ENCODE data around the gene ODAD2. TPM values are rescaled to one million over a fixed set of nuclear protein-coding genes. Genes with fewer than 3 reads are reported as not detected.
"Not testable (repeated sequence)": the region's sequence is repeated elsewhere in the genome, so short reads cannot be mapped to it uniquely, and the experiment has no call there.

The ODAD2 gene
- total RNA-seq, 1 donor from 2014 or later, result 0.26 TPM

DNA sequence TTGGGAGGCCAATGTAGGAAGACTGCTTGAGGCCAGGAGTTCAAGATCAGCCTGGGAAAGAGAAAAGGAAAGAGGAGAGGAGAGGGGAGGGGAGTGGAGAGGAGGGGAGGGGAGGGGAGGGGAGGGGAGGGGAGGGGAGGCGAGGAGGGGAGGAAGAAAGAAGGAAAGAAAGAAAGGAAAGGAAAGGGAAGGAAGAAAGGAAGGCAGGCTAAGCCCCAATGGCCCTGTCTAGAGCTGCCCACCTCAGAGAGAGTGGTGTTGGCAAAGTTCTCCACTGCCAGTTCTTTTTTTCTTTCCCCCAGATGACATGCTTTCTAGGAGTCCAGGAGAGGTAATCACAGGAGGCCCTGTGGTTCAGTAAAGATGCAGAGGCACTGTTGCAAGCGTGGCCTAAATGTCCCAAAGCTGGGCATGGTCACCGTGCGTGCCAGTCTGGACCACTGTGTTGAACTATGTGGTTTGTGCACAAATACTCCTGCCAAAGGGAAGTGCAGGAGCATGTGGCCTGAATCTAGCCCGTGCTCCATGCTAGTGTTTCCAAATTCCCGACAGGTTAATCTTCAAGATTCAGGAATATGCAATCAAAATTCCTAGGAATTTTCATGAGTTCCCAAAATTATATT, 39.7 kb downstream of the ODAD2 start:
- no peak for DNase-seq (ENCODE audit: low read depth in 2 of 2)

DNA sequence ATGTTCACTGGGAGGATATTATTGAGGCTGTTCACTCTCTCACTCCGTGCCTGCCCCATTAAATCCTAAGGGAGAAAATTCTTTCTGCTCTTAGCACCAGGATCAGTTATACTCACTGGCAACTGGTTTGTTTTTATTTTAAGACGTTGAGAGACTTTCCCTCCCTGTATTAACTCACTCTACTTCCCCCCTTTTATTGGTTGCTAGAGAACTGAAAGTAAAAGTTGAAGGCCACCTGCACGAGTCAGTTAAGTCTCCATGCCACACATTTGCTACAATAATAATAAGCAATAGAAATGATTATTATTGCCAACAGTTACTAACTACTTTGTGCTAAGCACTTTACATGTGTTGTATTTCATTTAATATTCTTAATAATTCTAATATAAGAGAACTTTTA, 40.5 kb downstream of the ODAD2 start:
- DNase-seq (ENCODE audit: low read depth in 2 of 2), result not testable (repeated sequence)

DNA sequence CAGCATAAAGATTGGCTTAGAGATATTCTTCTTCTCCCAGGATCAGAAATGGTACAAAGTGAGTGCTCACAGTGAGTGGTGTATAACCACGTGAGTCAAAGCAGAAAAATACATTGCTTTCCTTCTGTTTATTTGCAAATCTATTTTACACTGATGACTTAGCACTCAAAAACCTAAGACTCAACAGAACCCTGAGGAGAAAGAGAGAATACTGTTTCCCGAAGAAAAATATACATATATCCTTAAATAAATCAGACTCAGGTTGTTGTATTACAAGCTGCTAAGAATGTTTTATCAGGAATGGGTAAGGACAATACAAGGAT, 48.7 kb downstream of the ODAD2 start:
- no peak for DNase-seq (ENCODE audit: low read depth in 2 of 2)

DNA sequence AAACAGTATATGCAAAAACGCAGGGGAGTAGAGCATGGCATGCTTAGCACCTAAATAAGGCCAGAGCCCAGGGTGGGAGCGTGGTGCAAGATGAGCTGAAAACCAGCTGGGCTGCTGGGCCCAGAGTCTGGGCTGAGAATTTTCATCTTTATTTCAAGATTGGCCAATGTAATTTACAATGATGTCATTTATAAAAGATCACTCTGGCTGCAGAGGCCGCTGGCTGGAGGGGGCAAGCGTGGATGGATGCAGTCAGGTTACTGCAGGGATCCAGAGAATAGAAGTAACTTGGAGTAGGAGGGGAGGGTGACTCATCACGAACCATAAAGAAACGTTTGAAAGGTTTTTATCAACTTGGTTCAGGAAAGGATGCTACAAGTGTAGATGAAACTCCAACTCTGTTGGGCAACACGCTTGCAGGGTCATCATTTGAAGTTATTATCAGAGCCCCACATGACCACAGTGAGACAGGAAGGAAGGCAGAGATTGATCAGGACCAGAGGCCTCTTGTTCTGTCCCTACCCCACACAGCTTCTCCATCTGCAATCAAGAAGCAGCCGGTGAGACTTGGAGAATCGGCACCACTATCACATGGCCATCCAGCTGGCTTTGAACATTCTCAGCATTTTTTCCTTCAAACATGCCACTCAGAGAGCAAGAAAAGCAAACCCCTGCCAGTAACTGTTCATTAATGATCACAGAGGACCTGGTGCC, 49.2 kb downstream of the ODAD2 start:
- no peak for DNase-seq (ENCODE audit: low read depth in 2 of 2)

DNA sequence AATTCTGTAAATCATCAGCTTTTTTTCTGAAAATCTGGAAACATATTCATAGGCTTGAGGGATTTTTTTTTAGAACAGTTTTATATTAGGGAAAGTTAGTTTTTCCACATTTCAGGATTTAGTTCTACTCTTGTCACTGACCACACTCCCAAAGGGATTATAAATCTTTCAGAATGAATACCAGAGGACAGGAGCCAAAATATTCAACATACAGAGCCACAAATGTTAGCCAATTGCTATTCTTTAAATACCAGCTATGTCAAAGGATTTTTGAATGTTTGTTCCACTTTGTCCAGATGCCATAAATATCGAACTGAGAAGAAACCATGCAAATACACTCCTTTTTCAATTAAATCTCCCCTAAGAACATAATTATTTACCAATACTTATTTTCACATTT, 50.7 kb downstream of the ODAD2 start:
- DNase-seq (ENCODE audit: low read depth in 2 of 2), result no peak

DNA sequence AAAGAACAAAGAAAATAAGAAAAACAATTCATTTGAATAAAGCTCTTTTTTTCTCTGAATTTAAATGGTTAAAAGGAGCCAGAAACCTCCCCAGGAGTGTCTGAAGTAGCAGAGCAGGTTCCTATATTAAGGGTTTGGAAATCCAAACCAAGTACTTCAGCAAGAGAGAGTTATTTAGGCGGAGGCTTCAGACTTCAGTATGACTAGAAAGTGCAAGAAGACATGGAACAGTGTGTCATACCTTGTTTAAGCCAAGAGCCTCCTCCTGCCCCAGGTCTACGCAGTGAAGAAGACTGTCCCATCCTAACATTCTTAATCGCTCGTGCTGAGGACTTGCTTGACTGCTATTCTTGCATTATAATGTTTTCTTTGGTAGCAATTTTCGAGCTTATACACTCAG, 51.3 kb downstream of the ODAD2 start:
- DNase-seq (ENCODE audit: low read depth in 2 of 2), result no peak

DNA sequence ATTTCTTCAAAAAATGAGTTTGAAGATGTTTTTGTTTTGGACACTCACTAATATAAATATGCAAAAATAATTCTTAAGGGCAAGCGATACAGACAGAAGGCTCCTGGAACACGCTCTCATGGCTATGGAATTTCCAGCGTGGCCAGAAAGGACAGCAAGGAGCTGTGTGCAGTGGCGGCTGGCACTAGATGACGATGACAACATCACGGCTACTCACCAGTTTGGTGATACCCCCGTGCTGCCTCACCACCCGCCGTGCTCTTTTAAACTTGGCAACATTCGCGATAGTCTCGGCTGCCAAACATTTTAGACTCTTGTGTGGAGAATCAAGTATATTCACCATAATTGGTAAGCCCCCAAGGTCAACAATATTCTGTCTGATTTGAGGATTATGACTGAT, 54.9 kb downstream of the ODAD2 start:
- no peak for DNase-seq (ENCODE audit: low read depth in 2 of 2)

DNA sequence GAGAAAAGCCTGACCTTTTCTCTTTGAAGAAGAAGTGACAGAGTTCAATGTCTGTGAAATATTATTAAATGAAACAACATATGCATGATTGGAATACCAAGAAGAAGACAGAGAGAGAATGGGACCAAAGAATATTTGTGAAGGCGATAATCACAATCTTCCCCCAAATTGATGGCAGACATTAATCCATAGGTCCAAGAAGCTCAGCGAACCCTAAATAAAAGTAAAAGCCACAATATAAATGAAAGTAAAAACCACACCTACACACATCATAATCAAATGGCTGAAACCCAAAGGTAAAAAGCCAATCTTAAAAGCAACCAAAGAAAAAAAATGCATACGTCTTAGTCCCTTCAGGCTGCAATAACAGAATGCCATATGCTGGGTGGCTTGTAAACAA, 84.0 kb downstream of the ODAD2 start:
- no peak for DNase-seq (ENCODE audit: low read depth in 2 of 2)

DNA sequence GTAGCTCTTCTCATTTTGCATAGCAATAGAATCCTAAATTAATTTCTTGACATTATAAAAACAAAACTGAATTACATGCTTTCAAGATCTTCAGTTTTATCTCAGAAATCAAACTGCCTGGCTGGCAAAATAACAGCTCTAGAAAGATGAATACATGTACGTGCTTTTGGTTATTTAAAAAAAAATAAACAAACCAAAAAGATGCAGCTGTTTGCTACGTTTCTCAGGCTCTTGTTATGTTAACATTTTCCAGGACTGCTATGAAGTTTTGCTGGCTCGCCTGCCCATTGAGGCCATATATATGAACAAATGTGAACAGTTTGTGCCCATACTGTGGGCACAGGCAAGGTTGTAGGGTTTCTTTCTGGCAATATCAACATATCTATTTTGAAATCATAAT, 86.6 kb downstream of the ODAD2 start:
- no peak for DNase-seq (ENCODE audit: low read depth in 2 of 2)

DNA sequence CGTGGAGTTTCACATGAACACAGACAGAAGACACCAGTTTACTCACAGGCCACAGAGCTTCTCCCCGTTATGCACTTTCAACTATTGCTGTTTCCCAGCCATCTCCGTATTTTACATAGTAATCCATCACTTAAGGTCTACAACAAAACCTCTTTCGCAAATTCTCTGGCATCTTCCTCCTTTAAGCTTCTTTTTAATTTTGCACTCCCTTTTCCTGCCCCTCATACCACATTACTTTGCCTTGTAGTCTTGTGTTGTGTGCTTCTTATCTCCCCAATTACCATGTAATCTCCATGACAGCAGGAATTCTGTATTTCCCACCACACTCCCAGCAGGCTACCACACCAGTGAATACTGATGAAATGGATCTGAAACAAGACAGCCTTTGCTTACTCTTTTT, 87.3 kb downstream of the ODAD2 start:
- DNase-seq (ENCODE audit: low read depth in 2 of 2), result no peak

DNA sequence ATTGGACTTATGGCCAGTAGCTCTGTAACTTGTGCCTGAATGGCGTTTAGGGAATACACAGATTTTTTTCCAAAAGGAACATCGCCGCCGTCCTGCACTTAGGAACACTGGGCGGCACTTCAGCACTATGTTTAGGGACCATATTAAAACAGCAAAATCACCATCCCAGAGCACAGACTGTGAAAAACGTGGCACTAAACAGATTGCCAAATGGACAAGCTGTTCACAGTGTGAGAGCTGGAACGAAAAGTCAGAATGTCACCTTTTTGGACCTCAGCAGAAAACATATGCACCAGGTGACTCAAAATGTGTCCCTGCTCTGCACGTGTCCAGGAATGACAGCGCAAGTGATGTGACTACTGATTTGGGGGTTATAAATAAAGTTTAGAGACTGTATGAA, 87.9 kb downstream of the ODAD2 start:
- DNase-seq (ENCODE audit: low read depth in 2 of 2), result no peak

DNA sequence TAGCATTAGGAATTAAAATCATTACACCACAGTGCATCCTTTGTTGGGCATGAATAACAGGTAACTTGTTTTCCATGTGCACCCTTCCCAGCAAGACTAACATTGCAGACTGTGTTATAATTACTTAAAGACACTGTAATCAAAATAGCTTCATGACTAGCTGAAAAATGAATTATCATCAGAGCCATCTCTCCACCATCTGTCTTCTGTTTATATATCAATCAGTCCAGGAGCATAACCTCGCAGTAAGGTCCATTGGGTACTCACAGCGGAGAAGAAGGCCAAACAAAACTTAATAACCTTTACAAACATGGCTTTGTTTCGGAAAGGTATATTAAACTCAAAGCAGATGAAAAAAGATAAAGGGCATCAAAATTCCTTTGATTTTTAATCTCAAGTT, 90.6 kb downstream of the ODAD2 start:
- no peak for DNase-seq (ENCODE audit: low read depth in 2 of 2)

DNA sequence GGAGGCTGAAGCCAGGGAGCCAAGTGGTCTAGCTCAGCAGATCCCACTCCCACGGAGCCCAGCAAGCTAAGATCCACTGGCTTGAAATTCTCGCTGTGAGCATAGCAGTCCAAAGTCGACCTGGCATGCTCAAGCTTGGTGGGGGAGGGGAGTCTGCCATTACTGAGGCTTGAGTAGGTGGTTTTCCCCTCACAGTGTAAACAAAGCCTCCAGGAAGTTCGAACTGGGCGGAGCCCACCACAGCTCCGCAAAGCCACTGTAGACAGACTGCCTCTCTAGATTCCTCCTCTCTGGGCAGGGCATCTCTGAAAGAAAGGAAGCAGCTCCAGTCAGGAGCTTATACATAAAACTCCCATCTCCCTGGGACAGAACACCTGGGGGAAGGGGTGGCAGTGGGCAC, 99.4 kb downstream of the ODAD2 start:
- not testable (repeated sequence) for DNase-seq (ENCODE audit: low read depth in 2 of 2)

DNA sequence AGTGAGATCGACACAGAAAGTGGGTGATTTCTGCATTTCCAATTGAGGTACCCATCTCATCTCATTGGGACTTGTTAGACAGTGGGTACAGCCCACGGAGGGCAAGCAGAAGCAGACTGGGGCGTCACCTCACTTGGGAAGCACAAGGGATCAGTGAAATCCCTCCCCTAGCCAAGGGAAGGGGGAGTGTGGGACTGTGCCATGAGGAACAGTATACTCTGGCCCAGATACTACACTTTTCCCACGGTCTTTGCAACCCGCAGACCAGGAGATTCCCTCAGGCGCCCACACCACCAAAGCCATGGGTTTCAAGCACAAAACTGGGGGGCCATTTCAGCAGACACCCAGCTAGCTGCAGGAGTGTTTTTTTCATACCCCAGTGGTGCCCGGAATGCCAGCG, 99.8 kb downstream of the ODAD2 start:
- no peak for DNase-seq (ENCODE audit: low read depth in 2 of 2)

DNA sequence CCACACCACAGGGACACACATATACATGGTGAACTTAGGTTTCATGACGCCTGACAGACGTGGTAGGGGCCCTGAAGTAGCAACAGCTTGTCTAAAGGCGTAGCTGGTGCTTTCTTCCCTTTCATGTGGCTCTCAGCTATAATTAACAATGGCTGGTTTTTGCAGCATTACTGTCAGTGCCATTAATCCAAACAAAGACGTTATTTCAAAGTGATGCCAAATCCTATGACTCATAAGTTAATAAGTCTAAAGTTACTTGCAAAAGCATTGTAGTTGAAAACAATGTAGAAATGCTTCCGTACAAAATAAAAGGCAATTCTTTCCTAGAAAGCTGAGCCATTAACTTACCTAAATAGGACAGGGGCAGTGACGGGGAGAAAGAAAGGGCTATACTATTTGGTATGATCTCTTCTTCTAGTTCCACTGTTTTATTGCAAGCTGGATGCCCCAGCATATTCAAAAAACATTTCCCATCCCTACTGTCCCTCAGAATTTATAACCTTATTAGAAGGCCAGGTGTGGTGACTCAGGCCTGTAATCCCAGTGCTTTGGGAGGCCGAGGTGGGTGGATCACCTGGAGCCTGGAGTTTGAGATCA, 105.4 kb downstream of the ODAD2 start:
- DNase-seq (ENCODE audit: low read depth in 2 of 2), result peak in 1 of 2 donors; percentile 80

DNA sequence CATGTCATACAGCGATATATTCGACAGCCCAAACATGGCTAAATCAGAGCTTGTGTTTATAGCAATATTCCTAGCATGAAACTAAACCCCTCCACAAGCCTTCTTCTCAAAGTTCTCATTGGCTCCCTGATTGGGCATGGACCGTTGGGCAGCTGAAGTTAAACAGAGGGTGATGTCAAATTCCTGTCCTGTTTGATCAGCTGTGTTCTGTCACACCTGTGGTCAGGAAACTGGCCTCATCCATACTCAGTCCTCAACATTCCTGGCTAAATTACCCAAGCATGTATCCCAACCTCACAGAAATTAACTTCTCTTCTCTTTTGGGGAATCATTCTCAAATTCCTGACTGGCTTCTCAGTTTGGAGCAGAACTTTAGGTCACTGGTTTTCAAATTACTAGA, 107.9 kb downstream of the ODAD2 start:
- no peak for DNase-seq (ENCODE audit: low read depth in 2 of 2)

DNA sequence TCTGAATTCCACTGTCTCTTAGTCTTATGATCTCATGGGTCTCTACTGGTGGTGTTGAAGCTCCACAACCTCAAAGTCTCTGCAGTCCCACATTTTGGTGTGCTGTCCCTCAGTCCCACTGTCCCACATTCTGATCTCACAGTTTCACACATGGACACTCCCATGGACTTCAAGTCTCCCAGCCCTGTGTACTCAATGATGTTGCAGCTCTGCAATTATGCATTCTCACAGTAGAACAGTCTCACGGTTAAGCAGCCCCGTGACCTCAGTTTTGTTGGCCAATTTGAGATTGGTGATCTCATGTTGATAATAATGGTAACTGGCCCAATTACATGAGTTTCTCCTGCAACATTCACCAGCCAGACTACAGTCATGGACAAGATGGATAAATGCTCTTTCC, 109.4 kb downstream of the ODAD2 start:
- no peak for DNase-seq (ENCODE audit: low read depth in 2 of 2)

DNA sequence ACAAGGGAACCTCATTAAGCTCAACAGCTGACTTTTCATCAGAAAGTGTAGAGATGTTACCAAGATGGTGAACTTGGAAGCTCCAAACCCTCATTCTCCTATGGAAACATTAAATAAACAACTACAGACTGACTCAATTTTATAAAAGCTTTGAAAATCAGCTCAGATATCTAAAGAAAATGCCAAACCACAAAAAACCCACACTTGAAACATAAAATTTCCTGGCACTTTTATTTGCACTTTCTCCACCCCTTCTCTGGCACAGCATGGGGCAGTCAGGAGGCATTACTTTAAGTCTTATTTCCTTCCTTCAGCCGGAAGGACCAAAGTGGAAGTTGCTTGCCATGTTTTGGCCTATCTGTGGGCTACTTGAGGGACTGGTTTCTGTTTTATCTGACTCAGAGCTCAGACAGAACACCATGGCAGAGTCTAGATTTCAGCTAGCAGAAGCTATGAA, 114.7 kb downstream of the ODAD2 start:
- no peak for DNase-seq (ENCODE audit: low read depth in 2 of 2)

DNA sequence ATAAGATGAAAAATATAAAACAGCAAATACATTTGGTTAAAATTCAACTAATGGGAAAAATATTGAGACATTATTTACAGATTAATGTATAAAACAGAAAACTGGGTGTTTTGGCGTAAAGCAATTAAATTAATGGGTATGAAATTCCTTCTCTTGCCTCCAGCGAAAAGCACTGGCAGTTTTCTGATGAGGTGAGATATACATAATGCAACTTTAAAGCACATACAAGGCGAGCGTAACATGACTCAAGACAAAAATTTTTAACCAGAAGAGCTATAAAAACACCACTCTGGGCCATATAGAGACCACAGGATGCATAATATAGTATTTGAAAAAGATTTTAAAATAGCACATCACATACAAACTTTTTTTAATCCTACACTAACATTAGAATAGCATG, 120.6 kb downstream of the ODAD2 start:
- no peak for DNase-seq (ENCODE audit: low read depth in 2 of 2)

DNA sequence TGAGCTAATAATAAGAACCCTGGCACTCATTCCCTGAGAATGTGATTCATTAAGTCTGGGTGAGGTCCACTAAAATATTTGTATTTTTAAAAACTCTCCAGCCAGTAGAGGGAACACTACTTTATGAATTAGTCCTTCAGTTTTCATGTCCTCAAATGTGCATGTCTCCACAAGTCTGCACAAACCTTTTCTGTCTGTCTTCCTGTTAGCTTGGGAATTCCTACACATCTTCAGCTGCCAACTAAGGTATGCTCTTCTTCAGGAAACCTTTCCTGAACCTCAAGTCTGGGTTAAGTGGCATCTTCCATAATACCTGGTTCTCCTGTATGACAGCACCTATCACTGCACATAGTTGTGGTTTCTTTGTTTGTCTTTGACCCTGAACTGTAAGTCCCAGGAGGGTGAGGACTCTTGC, 133.7 kb downstream of the ODAD2 start:
- DNase-seq (ENCODE audit: low read depth in 2 of 2), result peak in 1 of 2 donors; percentile 7

DNA sequence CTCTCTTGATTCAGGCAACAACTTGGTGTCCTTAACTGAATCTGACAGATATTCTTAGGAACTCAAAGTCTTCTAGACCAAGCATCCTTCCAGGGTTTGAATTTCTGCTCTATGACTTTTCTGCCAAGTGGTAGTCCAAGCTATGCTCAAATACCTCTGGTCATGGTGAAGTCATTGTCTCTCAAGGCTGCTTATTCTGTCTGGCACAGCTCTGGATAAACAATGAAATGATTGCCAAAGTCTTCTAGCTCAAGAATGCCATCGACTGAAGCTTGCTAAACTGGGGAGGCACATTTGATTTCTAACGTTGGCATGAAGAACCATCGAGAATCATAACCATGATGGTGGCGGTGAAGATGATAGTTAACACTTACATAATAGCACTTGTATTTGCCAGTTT, 137.1 kb downstream of the ODAD2 start:
- DNase-seq (ENCODE audit: low read depth in 2 of 2), result no peak

DNA sequence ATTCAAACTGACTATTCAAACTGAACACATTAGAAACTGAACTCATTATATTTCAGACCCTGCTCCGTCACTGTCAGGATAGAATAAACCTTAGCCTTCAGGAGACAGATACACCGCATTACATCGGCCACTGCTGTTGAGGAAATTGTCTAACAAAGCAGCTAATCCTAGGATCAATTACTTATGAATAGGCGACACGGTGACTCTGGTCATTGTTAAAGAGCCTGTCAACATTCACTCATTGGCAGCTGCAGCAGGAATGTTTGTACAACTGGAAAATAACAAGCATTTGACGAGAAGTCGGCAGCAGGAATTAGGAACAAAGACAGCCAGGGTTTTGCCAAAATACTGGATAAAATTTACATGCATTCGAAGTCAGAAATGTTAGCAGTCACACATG, 141.3 kb downstream of the ODAD2 start:
- no peak for DNase-seq (ENCODE audit: low read depth in 2 of 2)

DNA sequence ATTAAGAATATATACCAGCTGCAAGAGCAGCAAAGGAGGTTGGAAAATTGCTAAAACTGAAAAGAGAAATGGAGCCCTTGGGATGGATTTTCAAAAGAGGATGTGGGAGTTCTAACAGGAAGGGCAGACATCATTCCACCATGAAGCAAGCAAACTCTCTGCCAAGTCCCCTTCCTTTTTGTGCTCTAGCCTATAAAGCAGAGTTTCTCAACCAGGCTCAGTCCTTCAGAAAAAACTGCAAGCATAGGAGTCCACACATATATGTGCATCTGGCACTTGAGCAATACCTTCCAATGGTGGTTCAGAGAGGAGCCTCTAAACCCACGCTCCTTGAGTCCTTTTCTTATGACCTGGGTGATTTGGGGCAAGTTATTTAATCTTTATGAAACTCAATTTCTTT, 154.7 kb downstream of the ODAD2 start:
- DNase-seq (ENCODE audit: low read depth in 2 of 2), result no peak
